Activated CD8-positive, alpha-beta memory T cell treated with anti-CD3 and anti-CD28 coated beads for 24 hours (primary cell): Measurements from ENCODE around the gene SMYD5.

Experiments used
- DNase-seq: peaks from one replicate; pipeline ENCODE4 v3.0.0-alpha.2; 2020

Gene SMYD5

GRCh38 chr2:73243884-73244570, 30.0 kb downstream of the SMYD5 start:
- no peak for DNase-seq

DNA sequence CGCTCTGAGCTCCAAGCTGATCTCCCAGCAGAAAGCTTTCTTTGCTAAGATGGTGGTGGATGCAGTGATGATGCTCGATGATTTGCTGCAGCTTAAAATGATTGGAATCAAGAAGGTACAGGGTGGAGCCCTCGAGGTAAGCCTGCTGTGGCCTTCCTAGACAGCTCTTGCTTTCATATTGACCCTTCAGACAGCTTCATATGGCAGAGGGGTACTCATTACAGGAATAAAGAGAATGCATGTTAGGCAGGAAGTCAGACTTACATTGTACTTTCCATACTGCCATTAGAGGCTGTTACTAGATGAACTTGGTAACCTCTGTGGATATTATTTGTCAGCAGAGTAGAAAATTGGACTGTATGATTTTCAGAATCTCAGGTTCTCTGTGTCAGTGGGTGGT, 30.5 kb downstream of the SMYD5 start:
- DNase-seq, result no peak

DNA sequence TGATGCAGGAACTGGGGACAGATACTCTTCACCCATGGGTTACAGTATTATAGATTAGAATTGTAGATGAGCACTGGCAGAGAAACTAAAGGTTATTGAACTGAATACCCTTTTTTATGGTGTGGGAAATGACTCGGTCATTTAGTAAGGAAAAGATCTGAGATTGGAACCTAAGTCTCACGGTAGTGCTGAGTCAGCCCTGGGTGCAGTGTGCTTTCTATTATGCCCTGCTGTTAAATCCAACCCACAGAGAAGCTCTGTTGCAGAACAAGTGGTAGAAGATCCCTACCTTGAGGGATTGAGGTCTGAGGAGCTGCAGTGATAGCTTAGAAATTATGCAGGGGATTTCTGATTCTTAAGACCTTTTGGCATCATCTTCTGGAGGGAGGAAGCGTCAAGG, 32.8 kb downstream of the SMYD5 start:
- no peak for DNase-seq

GRCh38 chr2:73249636-73250035, 35.6 kb downstream of the SMYD5 start:
- no peak for DNase-seq

DNA sequence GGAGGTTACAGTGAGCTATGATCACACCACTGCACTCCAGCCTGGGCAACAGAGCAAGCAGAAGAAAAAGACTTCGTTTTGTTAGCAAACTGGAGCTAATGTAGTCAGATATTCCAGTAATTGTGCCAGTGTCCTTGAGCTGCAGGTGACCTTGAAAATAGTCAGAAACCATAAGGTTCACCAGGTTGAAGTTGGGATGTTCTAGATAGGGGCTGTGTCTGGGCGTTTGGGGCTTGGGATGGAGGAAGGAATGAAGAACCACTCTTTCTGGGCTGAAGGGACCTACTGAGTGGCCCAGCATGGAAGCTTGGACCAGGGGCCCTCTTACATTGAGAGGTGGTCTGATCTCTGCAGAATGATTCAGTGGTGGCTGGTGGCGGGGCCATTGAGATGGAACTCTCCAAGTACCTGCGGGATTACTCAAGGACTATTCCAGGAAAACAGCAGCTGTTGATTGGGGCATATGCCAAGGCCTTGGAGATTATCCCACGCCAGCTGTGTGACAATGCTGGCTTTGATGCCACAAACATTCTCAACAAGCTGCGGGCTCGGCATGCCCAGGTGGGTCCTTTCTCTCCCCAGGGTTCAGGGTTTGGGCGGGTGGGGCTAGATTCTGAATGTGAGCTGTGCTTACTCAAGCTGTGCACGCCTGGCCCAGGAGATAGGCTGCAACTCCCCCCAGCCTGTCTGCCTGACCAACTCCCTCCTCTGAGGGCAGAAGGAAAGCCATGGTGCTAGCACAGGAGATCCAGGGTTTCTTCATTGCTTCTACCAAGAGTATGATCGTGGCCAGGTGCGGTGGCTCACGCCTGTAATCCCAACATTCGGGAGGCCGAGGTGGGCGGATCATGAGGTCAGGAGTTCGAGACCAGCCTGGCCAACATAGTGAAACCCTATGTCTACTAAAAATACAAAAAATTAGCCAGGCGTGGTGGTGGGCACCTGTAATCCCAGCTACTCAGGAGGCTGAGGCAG, 37.1 kb downstream of the SMYD5 start:
- no peak for DNase-seq

- DNase-seq, result no peak
Measured at GRCh38 chr2:73252238-73253027, 38.4 kb downstream of the SMYD5 start.

DNA sequence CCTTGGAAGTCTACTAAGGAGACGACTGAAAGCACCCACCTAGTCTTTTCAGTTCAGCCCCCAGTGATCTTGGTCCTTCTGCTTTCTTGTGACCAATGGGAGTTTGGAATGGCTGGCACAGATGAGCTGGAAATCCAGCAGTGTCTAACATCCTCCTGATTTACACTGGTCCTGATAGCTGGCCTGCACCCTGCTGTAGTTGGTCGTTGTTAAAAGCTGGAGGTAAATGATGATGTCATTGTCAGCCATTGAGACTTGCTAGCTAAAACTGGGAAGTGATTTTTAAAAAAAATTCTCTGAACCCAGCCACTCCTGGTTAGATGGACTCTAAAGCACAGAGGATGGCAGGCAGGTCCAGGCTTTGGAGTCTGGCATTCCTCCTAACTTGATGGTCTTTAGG, 39.4 kb downstream of the SMYD5 start:
- DNase-seq, result no peak

GRCh38 chr2:73253901-73254300, 39.9 kb downstream of the SMYD5 start:
- peak; percentile 56 for DNase-seq

DNA sequence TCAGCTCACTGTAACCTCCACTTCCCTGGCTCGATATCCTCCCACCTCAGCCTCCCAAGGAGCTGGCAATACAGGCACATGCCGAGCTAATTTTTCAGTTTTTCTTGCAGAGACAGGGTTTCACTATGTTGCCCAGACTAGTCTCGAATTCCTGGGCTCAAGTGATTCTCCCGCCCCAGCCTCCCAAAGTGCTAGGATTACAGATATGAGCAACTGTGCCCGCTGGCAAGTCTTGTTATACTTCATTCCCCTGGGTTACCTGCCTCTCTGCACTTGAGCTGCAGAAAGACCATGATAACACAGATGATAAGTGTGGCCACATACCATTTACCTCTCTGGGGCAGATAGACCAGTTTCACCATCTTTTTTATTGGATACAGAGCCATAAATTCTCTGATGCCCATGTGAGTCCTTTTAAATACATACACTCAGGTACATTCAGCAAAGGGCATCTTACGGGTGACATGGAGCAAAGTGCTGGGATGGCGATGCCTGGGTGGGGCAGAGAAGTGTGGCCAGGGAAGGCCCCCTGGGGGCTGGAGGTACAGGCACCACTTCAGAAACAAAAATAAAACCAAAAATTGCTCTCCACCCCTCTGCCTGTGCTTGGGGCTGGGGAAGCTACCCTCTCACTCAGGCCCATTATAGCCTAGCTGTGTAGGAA, 40.4 kb downstream of the SMYD5 start:
- DNase-seq, result no peak

GRCh38 chr2:73255007-73255644, 41.1 kb downstream of the SMYD5 start:
- DNase-seq, result no peak

DNA sequence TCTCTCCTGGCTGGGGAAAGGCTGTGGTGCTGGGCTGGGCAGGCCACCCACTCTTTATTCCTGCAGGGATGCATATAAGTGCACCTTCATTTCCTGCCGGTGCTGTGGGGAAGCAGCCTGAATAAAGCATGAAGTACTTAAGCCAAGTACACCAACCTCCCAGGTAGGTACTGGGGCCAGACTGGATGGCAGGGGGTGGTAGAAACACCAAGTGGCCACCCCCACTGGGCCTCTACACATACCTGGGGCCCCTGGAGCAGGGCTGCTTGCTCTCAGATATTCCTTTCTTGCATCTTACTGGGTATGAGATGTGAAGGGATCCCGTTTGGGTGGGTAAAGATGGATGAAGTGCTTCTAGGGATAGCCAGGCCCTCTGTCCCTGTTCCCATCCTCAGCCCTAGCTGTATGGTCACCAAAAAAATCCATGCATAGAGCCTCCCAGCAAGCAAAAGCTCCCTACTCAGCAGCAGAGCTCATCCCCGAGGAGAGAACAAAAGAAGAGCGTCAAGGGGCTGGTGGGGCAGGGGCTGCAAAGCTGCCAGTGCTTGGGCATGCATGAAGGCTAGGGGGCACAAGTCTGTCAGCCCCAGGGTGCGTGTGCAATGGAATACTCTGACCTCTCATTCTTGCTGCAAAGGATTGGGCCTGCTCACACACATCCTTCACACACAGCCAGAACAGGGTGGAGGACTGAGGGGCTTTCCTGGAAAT, 42.0 kb downstream of the SMYD5 start:
- peak; percentile 56 for DNase-seq

DNA sequence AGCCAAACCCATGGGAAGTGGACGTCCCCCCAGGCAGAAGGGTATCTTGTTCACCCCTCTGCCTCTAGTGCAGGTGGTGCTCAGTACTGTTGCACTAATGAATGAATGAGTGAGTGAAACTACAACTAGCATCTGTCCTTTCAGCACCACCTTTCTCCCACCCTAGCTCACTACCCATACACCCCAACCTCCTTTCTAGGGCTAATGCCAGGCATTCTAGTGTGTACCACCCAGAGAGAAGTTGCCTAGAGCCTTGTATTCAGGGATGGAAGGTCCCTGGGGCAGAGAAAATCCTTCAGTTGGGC, 42.5 kb downstream of the SMYD5 start:
- DNase-seq, result no peak

GRCh38 chr2:73257021-73257420, 43.0 kb downstream of the SMYD5 start:
- DNase-seq, result no peak

DNA sequence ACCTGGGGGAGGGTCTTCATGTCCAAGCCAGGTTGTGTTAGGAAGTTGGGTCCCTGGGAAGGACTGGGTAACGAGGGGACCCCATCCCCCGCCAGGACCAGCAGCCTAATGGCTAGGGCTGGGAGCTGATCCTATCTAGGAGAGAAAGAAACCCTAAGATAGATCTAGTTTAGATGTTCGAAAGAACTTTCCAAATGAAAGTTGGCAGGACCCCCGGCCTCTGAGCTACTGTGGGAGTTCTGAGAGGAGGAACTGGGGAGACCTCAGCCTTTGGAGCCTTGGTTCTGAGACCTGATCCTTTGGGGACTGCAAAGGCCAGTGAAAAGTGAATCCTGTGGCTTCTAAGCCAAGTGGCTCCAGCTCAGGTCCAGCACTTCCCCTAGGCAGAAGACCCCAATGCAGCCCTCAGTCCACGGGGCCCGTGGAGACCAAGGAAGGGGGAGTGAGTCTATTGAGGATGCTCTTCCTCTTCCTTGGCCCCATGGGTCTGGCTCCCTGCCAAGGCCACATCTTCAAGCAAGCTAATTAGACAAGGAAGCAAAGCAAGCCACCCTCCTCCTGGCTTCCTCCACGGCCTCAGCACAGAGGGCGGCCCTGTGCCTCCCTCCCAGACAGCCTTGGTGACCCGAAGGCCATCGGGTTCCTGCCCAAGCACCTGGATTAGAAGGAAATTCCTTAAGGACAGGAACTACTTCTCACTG, 43.5 kb downstream of the SMYD5 start:
- no peak for DNase-seq

DNA sequence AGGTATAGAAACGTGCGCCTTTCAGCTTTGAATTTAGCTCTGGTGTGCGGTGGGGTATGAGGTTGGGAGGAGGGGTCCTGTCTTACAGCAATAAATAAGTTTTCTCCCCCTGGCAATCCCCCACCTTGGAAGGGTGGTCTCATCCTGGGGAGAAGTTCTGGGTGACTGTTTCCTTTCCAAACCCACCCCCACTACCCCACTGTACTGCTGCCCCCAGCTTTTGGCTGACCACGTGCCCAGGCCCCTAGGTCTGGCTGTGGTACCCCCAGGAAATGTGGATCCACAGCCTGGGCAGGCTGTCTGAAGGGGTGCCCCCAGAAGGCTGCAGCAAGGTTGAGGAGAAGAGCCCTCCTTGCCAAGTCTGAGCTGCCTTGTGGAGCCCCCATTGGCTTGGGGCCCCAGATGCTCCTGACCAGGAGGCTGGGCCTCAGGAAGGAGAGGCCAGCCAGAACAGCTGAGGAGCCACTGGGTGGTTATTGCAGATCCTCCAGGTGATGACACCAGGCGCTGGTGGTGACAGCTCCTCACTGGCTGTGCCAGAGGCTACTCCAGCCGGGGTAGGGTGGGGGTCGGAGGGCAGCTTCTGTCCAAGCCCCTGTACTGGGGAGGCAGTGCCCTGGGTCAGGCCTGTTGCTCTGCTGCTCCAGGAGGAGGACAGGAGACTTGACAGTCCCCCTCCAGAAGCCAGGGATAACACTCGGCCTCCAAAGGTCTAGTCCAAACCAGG, 44.3 kb downstream of the SMYD5 start:
- DNase-seq, result no peak

GRCh38 chr2:73258913-73259215, 44.8 kb downstream of the SMYD5 start:
- DNase-seq, result no peak

DNA sequence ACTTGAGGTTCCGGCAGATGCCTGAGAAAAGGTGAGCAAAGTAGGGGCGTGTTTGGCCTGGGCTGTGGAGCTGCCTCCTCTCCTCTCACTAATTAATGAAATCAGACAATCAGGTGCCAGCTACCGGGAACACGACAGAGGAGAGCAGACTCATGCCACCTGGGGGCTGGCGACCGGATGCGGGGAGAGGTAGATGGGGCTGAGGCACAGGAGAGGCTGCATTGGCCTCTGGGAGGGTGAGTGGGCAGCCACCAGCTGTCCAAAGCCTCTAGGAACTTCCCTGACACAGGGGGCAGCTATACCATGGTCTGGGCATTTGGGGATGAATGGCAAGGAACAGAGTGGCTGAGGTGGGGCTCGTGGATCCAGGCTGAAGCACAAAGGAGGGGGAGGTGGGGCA, 45.2 kb downstream of the SMYD5 start:
- DNase-seq, result no peak

GRCh38 chr2:73259704-73260337, 45.8 kb downstream of the SMYD5 start:
- no peak for DNase-seq

DNA sequence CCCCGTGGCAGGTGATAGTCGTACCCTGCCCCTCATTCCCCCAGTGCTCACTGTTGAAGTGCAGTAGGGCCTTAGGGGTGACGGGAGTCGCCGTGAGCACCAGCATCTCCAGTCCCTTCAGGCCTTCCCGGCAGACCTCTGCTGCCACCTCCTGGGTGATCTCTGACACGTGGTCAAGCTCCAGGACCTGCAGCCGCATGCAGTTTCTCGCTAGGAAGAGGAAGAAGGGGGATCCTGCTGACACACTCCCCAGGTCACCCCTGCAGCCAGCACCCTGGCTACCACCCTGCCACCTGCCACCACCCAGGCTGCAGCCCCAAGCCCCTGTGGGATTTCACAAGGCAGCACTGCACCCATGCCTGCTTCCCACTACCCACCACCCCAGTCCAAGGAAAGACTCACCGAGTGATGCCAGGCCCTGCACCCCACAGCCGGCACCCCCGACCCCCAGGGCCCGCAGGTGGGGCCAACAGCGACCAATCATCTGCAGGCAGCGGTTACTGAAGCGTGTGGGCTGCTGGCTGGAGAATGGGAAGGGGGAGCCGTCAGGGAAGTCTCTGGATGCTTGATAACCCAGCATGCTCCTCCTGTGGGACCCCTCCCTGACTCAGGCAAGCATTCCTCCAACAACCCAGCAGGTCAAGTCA, 46.4 kb downstream of the SMYD5 start:
- no peak for DNase-seq
